Measurements from ENCODE around the gene C16orf78.

Gene C16orf78

DNA sequence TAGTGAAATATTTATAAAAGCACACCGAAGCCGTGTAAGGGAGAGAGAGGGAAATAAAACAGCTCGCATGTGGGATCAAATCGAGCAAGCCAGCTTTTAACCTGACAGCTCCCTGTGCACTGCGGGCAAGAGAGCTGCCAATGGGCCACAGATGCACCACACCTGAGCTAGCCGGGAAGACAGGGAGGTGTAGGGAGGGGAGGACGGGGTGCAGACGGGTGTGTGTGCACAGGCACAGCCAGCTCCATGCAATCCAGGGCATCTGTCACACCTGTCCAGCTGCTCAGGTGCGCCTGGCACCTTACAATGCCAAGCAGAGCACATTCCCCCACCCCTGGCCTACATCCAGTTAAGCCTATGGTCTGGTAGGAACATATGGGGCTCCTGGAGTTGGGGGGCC, 70.0 kb downstream of the C16orf78 start:
- DNase-seq (ENCODE audit: low read depth, low spot score) = no peak
- no peak overlapping the region for H3K4me3 ChIP-seq (ENCODE audit: low read depth, low read length)
- CTCF ChIA-PET = no interaction called here
- POLR2A ChIA-PET = no interaction called here
- TF ChIP-seq, protein P1, sequence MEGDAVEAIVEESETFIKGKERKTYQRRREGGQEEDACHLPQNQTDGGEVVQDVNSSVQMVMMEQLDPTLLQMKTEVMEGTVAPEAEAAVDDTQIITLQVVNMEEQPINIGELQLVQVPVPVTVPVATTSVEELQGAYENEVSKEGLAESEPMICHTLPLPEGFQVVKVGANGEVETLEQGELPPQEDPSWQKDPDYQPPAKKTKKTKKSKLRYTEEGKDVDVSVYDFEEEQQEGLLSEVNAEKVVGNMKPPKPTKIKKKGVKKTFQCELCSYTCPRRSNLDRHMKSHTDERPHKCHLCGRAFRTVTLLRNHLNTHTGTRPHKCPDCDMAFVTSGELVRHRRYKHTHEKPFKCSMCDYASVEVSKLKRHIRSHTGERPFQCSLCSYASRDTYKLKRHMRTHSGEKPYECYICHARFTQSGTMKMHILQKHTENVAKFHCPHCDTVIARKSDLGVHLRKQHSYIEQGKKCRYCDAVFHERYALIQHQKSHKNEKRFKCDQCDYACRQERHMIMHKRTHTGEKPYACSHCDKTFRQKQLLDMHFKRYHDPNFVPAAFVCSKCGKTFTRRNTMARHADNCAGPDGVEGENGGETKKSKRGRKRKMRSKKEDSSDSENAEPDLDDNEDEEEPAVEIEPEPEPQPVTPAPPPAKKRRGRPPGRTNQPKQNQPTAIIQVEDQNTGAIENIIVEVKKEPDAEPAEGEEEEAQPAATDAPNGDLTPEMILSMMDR (IDR thresholded peaks at IDR 0.05; ENCODE audit: insufficient read depth, low read length, missing control alignments) = no peak

DNA sequence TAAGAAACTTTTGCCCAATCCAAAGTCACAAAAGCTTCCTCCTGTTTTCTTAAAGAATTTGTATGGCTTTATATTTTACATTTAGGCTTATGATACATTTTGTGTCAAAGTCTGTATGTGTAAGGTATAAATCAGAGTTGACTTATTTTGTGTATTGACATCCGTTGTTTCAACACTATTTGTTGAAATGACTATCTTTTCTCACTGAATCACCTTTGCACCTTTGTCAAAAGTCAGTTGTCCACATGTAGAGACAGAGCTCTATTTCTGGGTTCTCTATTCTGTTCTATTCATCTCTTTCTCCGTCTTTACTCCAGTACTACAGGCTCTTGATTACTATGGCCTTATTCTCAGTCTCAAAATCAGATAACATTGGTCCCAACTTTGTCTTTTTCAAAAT, 73.2 kb downstream of the C16orf78 start:
- TF ChIP-seq, protein P1 (IDR thresholded peaks at IDR 0.05; ENCODE audit: insufficient read depth, low read length, missing control alignments) = no peak
- POLR2A ChIA-PET = no interaction called here
- no peak for DNase-seq (ENCODE audit: low read depth, low spot score)
- CTCF ChIA-PET = no interaction called here
- no peak overlapping the region for H3K4me3 ChIP-seq (ENCODE audit: low read depth, low read length)
